Skeletal muscle satellite cell (primary cell): ENCODE data around the gene TSEN2.
A peak's percentile ranks its signal among the peaks of the same experiment; 100 is the strongest.
"Not testable (repeated sequence)": the region's sequence is repeated elsewhere in the genome, so short reads cannot be mapped to it uniquely, and the experiment has no call there.

ENCODE experiments used
- H3K27me3 ChIP-seq: 2 replicates; pipeline ENCODE4 v1.7.0; 2013; ENCODE audit warnings: low read length; ENCODE audit not compliant: control insufficient read depth, insufficient read depth
- H3K36me3 ChIP-seq: 2 replicates; pipeline ENCODE4 v1.7.0; 2013; ENCODE audit warnings: mild to moderate bottlenecking, control low read depth, low read length; ENCODE audit not compliant: insufficient read depth
- H3K4me1 ChIP-seq: 2 replicates; pipeline ENCODE4 v1.7.0; 2013; ENCODE audit warnings: low read length; ENCODE audit not compliant: control insufficient read depth, insufficient read depth
- H3K4me2 ChIP-seq: 2 replicates; pipeline ENCODE4 v1.7.0; 2013; ENCODE audit warnings: mild to moderate bottlenecking, low read length
- H3K4me3 ChIP-seq: 2 replicates; pipeline ENCODE4 v1.7.0; 2013; ENCODE audit warnings: low read length
- H3K9ac ChIP-seq: 2 replicates; pipeline ENCODE4 v1.7.0; 2013; ENCODE audit warnings: mild to moderate bottlenecking, low read depth, low read length, moderate library complexity
- H3K9me3 ChIP-seq: replicated peaks from 2 replicates; pipeline ENCODE4 v1.7.0; 2013; ENCODE audit warnings: mild to moderate bottlenecking, control low read depth, low read length

TSEN2 gene

DNA sequence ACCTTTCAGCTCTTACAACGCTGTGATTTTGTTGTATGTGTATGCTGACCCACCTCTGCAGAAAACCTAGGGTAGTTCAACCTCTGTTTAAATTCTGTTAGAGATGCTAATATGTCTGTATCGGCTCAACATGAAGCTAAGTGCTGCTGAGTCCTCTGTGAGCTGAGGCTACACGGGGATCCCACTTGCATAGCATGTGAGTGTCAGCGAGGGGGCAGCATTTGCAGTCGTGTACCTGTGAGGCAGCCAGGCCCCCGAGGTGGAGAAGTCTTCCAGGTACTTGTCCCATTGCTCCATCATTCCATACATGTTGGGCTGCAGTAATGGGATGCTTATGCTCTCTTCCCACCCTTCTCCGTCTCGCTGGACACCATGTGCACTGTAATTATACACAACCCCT is 57.3 kb downstream of the TSEN2 start:
- H3K27me3 ChIP-seq: no peaks in the 10 kb centered on the region
- peaks cover 7% of the 10 kb centered on the region for H3K36me3 ChIP-seq
- H3K9me3 ChIP-seq: no peaks in the 10 kb centered on the region
- no peak overlapping the region for H3K9ac ChIP-seq
- no peak overlapping the region for H3K4me3 ChIP-seq
- H3K4me1 ChIP-seq: no peaks in the 10 kb centered on the region
- H3K4me2 ChIP-seq: no peak overlapping the region

DNA sequence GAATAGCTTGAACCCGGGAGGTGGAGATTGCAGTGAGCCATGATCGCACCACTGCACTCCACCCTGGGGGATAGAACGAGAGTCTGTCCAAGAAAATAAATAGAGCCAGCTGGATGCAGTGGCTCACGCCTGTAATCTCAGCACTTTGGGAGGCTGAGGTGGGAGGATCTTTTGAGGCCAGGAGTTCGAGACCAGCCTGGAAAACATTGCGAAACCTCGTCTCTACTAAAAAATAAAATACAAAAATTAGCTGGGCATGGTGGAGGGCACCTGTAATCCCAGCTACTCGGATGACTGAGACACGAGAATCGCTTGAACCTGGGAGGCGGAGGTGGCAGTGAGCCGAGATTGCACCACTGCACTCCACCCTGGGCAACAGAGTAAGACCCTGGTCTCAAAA is 59.2 kb downstream of the TSEN2 start:
- not testable (repeated sequence) for H3K4me1 ChIP-seq, H3K4me2 ChIP-seq, H3K27me3 ChIP-seq, H3K36me3 ChIP-seq, H3K4me3 ChIP-seq, H3K9me3 ChIP-seq, H3K9ac ChIP-seq

DNA sequence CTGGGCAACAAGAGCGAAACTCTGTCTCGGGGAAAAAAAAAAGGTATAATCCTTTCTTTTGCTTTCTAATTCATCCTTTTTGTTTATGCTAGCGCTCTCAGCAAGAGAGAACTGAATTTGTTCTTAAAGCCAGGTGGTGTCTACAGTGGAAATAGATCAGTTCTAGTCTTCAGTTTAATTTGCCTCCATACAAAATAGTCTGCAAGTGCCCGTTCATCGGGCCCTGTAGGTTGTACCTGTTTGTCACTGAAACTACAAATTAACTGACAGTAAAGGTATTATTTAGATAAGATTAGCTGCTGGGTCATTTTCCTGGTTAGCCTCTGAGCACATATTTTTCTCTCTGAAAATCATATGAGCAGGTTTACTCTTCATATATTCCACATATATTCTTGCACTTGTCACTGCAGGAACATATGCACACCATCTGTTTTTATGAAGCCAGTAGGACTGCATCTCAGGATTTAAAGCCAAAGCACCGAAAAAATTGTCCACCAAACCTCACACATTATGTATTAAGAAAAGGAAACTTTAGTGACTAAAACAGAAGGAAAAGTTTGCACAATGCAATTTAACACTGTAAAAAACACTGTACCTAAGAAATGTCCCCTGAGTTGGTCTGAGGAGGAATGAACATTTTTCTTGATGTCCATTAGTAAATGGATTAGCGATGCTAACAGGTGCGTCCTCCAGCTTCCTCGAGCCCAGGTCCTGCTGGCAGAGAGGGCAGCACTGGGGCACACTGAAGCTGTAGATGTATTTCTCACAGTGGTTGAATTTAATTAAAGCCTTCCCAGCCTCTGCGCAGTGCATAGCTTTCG is 60.6 kb downstream of the TSEN2 start:
- Histone ChIP-seq H3K36me3 (peaks cover 7% of the 10 kb centered on the region), H3K9ac (no peak overlapping the region), H3K27me3 (no peaks in the 10 kb centered on the region), H3K4me1 (no peaks in the 10 kb centered on the region), H3K9me3 (no peaks in the 10 kb centered on the region), H3K4me2 (no peak overlapping the region), H3K4me3 (no peak overlapping the region)

DNA sequence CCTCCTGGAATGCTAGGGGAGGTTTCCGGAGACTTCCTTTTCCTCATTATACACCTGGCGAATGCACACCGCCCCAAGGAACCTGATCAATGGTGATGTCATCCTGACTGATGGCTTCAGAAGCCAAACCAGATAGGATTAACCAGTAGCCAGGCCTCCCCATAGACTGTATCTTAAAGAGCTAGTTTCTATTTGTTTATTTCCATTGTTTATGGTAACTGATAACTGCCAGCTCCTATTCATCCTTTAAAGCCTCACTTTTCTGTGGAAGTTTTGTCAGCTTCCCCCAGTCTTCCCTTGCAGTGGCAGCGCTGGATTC is 61.2 kb downstream of the TSEN2 start, which contains the start of gene MKRN2OS:
MKRN2OS (minus strand) TSS at position 27 of the 319 bp plus-strand sequence. CDS start 35 bp downstream, outside the sequence.
- peaks cover 3% of the 10 kb centered on the region for H3K36me3 ChIP-seq
- H3K4me3 ChIP-seq: no peak within 1 kb of the TSS
- H3K9me3 ChIP-seq: no peaks in the 10 kb centered on the region
- no peaks in the 10 kb centered on the region for H3K27me3 ChIP-seq
- H3K9ac ChIP-seq: no peak within 1 kb of the TSS
- H3K4me1 ChIP-seq: no peaks in the 10 kb centered on the region
- H3K4me2 ChIP-seq: no peak within 1 kb of the TSS

DNA sequence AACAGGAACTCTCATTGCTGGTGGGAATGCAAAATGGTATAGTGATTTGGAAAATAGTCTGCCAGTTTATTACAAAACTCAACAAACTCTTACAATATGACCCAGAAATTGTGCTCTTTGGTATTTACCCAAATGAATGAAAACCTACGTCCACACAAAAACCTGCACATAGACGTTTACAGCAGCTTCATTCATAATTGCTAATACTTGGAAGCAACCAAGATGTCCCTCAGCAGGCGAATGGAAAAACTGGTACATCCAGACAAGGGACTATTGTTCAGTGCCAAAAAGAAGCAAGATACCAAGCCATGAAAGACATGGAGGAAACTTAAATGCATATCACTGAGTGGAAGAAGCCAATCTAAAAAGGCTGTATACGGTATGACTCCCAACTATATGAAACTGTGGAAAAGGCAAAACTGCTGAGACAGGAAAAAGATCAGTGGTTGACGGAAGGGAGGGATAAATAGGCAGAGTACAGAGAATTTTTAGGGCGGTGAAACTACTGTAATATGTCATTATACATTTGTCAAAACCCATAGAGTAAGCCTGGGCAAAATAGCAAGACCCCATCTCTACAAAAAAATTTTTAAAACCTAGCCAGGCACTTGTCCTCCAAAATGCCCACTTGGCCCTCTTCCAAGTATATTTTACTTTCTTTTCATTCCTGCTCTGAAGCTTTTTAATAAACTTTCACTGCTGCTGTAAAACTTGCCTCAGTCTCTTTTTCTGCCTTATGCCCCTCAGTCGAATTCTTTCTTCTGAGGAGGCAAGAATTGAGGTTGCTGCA is 65.9 kb downstream of the TSEN2 start:
- H3K4me3 ChIP-seq: no peak overlapping the region
- no peak overlapping the region for H3K4me2 ChIP-seq
- H3K27me3 ChIP-seq: no peaks in the 10 kb centered on the region
- no peaks in the 10 kb centered on the region for H3K36me3 ChIP-seq
- no peaks in the 10 kb centered on the region for H3K9me3 ChIP-seq
- H3K4me1 ChIP-seq: peaks cover 6% of the 10 kb centered on the region
- no peak overlapping the region for H3K9ac ChIP-seq

DNA sequence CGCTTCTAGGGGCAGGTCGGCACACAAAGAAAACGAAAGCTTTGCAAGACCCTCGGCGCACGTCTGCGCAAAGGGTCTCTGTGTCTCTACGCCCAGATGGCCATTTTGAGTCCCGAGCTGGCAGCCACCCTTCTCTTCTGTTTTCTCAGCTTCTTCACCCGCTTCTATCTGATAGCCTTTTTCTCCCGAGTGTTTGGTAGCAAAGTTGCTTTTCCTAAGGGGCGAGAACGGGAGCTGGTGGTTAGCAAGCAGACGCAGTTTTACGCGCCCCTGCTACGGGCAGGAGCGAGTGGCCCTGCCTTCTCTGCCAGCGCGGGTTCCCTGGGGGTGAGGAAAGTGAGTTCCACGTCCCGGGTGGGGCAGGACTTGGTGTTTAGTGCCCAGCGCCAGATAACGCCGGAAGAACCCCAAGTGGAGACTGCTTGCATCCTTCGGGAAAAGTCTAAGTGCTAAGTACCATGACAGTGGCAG is 69.7 kb downstream of the TSEN2 start:
- Histone ChIP-seq H3K36me3 (no peaks in the 10 kb centered on the region), H3K9me3 (no peaks in the 10 kb centered on the region), H3K9ac (peak overlapping the region; percentile 85), H3K4me1 (peaks cover 21% of the 10 kb centered on the region), H3K27me3 (no peaks in the 10 kb centered on the region), H3K4me3 (peak overlapping the region; percentile 80), H3K4me2 (peak overlapping the region; percentile 92)

DNA sequence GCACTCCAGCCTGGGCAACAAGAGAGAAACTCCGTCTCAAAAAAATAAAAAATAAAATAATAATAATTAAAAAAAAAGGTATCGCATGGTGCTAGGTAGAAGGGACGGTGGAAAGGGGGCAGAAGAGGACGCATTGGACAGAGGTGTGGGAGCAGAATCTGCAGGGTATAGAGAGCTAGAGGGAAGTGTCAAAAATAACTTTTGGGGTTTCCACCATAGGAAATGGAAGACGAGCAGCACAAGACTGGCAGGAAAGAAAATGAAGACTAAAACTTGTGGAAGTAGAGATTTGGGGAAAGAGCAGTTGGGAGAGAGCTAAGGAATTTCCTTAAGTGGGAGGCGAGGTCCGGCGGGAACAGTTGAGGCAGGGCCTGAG is 72.0 kb downstream of the TSEN2 start:
- Histone ChIP-seq H3K4me1 (peaks cover 31% of the 10 kb centered on the region), H3K36me3 (no peaks in the 10 kb centered on the region), H3K27me3 (no peaks in the 10 kb centered on the region), H3K4me2 (peak overlapping the region; percentile 98), H3K9ac (peak overlapping the region; percentile 92), H3K9me3 (no peaks in the 10 kb centered on the region), H3K4me3 (peak overlapping the region; percentile 87)

DNA sequence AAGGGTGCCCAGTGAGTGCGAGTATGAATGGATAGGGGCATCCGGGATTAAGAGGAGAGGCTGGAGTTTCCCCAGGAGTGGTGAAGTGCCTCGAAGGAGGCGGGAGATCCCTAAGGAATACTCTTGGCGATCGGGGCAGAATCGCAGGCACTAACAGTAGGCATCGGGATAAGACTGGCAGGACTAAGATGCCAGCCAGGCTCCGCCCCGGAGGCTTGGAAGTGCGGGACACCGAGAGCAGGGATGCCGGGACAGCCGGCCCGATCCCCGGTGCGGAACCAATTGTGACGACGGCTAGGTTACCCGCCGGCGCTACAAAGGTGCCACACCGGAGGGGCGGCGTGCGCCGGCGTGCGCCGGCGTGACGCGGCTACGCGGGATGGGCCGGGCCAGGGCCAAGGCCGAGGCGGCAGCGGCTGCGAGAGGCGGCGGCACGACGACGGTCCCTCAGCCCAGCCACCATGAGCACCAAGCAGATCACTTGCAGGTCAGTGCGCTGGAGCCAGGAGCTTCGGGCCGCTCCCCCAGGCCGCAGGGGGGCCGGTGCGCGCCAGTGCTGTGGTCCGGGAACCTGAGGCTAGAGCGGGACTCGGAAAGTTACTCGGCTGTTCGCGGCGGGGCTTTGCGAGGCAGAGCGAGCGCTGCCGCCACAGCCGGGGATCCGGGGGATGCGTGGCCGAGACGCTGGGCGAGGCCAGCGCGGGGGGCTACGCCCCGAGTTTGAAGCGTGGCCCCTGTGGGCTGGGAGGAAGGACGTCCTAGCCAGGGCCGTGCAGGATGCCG is 72.6 kb downstream of the TSEN2 start, which contains the start of gene MKRN2:
MKRN2 (plus strand) TSS at position 398 of the 783 bp plus-strand sequence; CDS start at position 462, 64 bp downstream.
- peaks cover 31% of the 10 kb centered on the region for H3K4me1 ChIP-seq

DNA sequence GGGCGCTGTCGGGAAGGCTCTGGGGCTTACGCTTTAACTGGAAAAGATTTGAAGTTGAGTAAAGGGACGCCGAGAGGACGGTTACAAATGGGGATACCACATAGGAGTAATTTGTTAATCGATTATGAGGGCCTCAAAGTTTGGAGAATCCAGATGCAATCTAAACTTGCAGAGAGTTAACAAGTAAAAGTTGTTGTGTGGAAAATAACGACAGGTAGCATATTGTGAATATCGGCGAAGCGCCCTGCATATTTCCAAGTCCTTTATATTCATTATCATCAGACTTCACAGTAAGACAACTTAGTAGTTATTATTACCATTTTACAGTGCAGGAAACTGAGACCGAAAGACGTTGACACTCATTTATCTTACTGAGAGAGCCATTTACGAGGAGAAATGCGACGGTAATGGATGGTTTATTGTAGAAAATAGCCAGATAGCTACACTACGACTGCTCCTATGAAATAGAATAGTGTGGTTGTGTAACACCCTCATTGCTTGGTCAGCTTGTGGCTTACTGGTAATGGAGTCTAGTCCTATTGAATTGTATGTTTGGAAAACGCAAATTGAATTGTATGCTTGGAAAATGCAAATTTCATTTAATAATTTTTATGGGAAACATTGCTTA is 73.3 kb downstream of the TSEN2 start:
- Histone ChIP-seq H3K36me3 (no peaks in the 10 kb centered on the region), H3K4me2 (peak overlapping the region; percentile 98), H3K27me3 (no peaks in the 10 kb centered on the region), H3K4me1 (peaks cover 31% of the 10 kb centered on the region), H3K9ac (peak overlapping the region; percentile 92), H3K9me3 (no peaks in the 10 kb centered on the region), H3K4me3 (peak overlapping the region; percentile 87)

More for the DNA sequence above, 72.6 kb downstream of the TSEN2 start, which contains the start of gene MKRN2:
- Histone ChIP-seq H3K9me3 (no peaks in the 10 kb centered on the region), H3K36me3 (no peaks in the 10 kb centered on the region), H3K27me3 (no peaks in the 10 kb centered on the region), H3K9ac (peak within 1 kb of the TSS; percentile 92), H3K4me2 (peak within 1 kb of the TSS; percentile 98), H3K4me3 (peak within 1 kb of the TSS; percentile 87)

DNA sequence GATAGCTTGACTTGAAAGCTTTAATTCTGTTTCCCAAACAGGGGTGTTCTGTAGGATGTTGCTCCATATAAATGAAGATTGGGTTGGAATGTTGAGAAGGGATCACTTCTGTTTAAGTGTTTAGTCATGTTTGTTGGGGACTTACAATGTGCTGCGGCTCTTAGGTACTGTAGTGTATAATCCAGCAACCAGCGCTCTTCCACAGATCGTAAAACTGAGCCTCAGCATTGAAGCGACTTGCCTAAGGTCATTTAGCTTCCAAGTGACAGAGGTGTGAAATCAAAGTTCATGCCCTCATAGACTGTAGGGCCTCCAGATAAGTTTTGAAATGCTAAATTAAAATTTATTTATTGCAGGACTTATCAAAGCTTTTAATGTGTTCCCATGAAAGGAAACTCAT is 74.4 kb downstream of the TSEN2 start:
- H3K4me3 ChIP-seq: peak overlapping the region; percentile 87
- H3K9ac ChIP-seq: peak overlapping the region; percentile 92
- H3K4me1 ChIP-seq: peaks cover 37% of the 10 kb centered on the region

DNA sequence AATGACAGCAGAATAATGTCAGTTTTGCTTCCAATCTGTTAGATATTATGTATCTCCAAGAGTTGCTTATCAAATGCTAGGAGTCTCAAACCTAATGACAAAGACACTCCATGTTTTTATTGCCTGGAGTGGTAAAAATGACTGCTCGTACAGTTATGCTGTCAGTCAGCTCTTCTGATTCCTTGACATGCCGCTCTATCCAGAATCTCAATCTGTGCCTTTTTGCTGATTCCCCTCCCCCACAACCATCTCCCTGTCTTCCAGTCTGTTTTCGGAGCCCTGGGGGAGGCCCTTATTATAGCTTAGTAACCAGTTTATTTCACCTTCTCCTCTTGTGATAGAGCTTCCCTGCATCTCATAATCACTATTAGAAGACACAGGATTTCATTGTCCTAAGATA is 75.2 kb downstream of the TSEN2 start:
- Histone ChIP-seq H3K9me3 (no peaks in the 10 kb centered on the region), H3K4me1 (peaks cover 30% of the 10 kb centered on the region), H3K4me3 (no peak overlapping the region), H3K4me2 (peak overlapping the region; percentile 98), H3K36me3 (no peaks in the 10 kb centered on the region), H3K9ac (no peak overlapping the region), H3K27me3 (no peaks in the 10 kb centered on the region)

More for the DNA sequence above, 74.4 kb downstream of the TSEN2 start:
- no peaks in the 10 kb centered on the region for H3K27me3 ChIP-seq
- H3K9me3 ChIP-seq: no peaks in the 10 kb centered on the region
- H3K36me3 ChIP-seq: no peaks in the 10 kb centered on the region
- peak overlapping the region; percentile 98 for H3K4me2 ChIP-seq
